Left colon (tissue), 2 donors: ENCODE data around the gene R3HDM2. TPM values are rescaled to one million over a fixed set of nuclear protein-coding genes. Genes with fewer than 3 reads are reported as not detected.
"Not testable (repeated sequence)": the region's sequence is repeated elsewhere in the genome, so short reads cannot be mapped to it uniquely, and the experiment has no call there.

ENCODE experiments used
- ATAC-seq: fragments of 200-7000 bp; cut with Tn5 transposase; one replicate; pipeline ENCODE4 v1.9.1; 2020; ENCODE audit warnings: mild to moderate bottlenecking, moderate library complexity
- DNase-seq, 2 donors: peaks; one replicate each; pipeline ENCODE4 v3.0.0-alpha.2; 2020
- intact Hi-C, 2 donors: fragments of 100-400 bp; cut with DNase I in 1 of 2; cut with micrococcal nuclease in 1 of 2; formaldehyde crosslinking; loops; one replicate each; pipeline versions ENCODE4 v1.11.2 to v1.14.0; 2022; cut with DNase I, micrococcal nuclease
- total RNA-seq, 2 donors: library from RNA; stranded (reverse); fragmentation: NEBNext Ultra II Directional; extraction: Animal tissue kit (Norgen Biotek cat#: 25700); gene quantifications; one replicate each; pipeline ENCODE4 v1.2.1, GENCODE V29; 2021
- donor health status: DM: no; HTN: no; CAD: no.
- donor health status: DM: yes; HTN: yes; CAD: no.

Gene R3HDM2
- total RNA-seq, 2 donors from 2014 or later: 62.5 to 62.8 TPM

- not testable (repeated sequence) for ATAC-seq
These were observed 66.7 kb downstream of the R3HDM2 start for GRCh38 chr12:57364156-57364555.

GRCh38 chr12:57360468-57360867, 70.4 kb downstream of the R3HDM2 start:
- ATAC-seq (no peak), DNase-seq (no peak)
- intact Hi-C loops: no loop called here

More at GRCh38 chr12:57364156-57364555, 66.7 kb downstream of the R3HDM2 start:
- intact Hi-C loops, DNase-seq: not testable (repeated sequence)

DNA sequence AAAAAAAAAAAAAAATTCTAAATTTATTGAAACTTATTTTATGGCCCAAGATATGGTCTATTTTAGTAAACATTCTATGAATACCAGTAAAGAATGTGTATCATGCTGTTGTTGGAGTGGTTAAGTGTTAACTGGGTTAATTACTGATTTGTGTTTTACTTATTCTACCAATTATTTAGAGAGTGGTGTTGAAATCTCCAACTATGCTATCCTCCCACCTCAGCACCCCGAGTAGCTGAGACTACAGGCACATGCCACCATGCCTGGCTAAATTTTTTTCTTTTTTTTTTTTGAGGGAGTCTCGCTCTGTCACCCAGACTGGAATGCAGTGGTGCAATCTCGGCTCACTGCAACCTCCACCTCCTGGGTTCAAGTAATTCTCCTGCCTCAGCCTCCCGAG, 72.2 kb downstream of the R3HDM2 start:
- no peak for DNase-seq
- no peak for ATAC-seq
- intact Hi-C loops: no loop called here

DNA sequence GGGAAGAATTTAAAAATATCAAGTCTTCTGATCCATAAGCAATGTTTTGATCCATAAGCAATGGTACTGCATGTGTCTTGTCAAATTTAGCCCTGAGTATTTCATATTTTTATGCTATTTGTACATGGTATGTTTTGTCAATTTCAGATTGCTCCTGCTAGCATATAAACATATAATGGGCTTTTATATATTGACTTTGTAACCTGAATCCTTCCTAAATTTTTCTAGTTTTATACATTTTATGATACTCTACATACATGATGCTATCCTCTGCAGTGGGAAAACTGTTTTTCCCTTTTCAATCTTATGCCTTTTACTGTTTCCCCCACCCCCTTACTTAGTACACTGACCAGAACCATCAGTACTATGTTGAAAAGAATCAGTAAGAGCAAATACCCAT, 75.1 kb downstream of the R3HDM2 start:
- intact Hi-C loops: no loop called here
- DNase-seq (no peak), ATAC-seq (no peak)

GRCh38 chr12:57352166-57352565, 78.7 kb downstream of the R3HDM2 start:
- no peak for DNase-seq
- intact Hi-C loops: no loop called here
- ATAC-seq: no peak

DNA sequence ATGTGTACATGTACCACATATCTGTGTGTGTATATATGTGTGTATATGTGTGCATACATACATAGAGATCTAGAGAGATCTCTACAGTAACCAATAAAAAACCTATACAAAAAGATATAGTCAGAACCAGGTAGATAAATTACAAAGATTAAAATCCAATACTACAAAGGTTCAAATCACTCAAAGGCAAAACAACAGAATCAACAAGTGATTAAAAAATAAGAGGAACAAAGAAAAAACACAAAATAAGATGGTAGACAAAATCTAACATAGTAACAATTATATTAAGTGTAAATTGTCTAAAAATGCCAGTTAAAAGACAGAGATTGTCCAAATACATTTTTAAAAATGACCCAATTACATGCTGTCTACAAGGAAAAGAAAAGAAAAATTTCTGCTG, 83.6 kb downstream of the R3HDM2 start:
- no peak for DNase-seq
- ATAC-seq: no peak
- intact Hi-C loops: no loop called here

DNA sequence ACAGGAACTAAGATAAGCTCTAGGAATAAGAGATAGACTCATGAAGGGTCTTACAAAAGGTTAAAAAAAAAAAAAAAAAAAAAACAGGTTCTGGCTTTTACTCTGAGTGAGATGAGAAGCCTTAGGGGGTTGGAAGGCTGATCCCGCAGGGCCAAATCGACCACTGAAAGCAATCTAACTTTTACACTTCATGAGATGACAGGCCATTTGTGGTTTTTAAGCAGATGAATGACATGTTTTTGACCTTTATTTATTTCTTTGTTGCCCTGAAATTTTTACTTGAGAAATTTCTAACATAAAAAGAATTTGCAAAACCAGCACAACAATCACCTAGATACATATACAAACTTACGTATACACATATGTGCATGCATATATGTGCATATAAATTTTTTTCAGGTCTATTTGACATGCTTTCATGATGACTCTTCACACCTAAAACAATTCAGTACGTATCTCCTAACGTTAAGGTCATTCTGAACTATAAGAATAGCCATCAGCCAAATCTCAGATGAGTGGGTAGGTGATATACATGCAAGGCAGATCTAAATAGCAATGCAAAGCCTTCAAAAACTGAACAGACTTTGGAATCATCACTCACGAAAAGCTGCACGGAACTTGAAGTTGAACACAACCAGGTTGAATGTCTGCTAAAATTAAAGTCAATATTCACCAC, 87.0 kb downstream of the R3HDM2 start:
- DNase-seq (no peak), ATAC-seq (no peak)
- intact Hi-C loops: no loop called here

DNA sequence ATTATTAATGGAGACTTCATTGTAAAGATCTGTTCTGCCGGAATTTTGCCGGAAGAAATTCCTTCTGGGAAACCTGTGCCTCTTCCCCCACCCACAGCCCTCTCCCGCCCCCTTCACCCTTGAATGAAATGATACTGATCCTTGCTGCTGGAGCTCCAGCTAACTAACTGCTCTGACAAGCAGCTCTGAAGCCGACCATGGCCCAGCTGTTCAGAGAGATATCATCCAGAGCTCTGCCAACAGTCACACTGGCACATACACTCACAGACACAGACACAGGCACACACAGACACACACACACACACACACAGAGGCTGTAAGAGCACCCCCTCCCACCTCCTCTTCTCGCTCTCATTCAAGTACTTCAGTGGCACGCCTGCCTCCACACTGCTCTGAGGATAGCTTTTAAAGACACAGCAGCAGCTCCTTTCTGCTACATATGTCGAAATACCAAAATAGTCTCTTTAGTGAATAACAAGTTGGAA, 88.6 kb downstream of the R3HDM2 start:
- ATAC-seq: no peak
- intact Hi-C loops: no loop called here
- DNase-seq: no peak

DNA sequence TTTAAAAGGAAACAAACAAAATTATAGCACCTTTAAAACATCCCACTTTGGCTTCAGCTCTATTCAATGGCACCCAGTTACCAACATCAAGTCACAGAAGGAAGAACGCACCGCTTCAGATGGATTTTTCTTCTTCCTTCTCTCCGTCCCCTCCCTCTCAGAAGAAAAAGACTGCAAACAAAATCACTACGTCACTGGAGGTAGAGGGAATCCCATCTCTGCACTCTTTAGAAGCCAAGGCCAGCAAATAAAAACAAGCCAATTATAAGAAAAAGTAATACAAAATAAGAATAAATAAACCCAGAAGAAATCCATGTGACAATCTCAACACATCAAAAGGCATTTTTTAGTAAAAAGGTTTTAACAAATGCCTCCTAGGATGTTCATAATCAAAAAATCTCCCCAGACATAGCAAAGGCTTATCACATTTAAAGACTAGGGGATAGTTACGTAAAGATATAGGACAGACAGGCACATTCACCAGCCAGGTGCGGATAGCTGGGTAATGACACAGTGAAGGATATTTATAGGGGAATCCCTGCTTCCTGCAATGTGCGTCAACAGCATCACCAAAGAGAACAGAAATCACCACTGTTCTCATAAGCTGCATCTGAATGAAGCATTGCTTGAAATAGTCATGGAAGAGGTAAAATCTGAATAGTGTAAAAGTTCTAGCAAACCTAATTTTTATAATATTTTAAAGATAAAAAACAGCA, 89.4 kb downstream of the R3HDM2 start:
- intact Hi-C loops: no loop called here
- no peak for ATAC-seq
- DNase-seq: no peak

GRCh38 chr12:57340104-57340503, 90.7 kb downstream of the R3HDM2 start:
- ATAC-seq (peak; percentile 26), DNase-seq (peak; percentile 36 to 50)
- intact Hi-C loops: no loop called here

DNA sequence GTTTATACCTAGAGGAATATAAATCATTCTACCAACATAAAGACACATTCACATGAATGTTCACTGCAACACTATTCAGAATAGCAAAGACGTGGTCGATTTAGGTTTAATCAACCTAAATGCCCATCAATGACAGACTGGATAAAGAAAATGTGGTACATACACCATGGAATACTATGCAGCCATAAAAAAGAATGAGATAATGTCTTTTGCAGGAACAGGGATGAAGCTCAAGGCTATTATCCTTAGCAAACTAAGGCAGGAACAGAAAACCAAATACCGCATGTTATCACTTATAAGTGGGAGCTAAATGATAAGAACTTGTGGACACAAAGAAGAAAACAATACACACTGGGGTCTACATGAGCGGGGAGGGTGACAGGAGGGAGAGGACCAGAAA, 94.5 kb downstream of the R3HDM2 start:
- intact Hi-C loops, DNase-seq, ATAC-seq: not testable (repeated sequence)

- no peak for DNase-seq
- intact Hi-C loops: no loop called here
- no peak for ATAC-seq
These were observed 96.6 kb downstream of the R3HDM2 start for GRCh38 chr12:57334219-57334618.

DNA sequence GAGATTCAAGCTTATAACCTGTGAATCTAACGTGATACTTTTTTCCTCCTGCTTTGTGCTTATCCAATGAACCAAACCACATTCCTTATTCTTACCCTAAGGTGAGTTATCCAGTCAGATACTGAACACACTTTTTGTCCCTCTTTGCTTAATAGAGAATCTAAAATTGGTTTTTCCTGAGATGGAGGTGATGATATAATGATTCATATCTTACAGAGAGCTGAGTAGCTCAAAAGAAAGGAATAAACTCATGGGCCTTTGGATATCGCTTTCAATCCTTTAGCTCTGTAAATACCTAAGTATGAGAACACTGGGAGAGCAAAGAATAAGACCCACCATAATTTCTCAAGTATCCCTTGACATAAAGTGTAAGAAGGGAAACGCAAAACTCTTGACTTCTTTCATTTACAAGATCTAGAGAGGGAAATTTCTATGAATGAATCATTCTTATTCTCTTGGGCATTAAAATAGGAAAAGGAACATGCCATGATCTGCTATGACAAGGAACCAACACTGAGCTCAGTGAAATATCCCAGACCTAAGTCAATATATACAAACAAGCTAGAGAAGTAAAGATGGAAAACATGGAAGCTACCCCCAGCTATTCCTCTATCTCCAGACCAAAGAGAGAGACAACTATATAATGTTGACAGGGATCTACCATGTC, 98.1 kb downstream of the R3HDM2 start:
- DNase-seq: no peak
- ATAC-seq: no peak
- intact Hi-C loops: no loop called here

GRCh38 chr12:57330992-57331391, 99.9 kb downstream of the R3HDM2 start:
- DNase-seq (no peak), ATAC-seq (no peak)
- intact Hi-C loops: no loop called here

DNA sequence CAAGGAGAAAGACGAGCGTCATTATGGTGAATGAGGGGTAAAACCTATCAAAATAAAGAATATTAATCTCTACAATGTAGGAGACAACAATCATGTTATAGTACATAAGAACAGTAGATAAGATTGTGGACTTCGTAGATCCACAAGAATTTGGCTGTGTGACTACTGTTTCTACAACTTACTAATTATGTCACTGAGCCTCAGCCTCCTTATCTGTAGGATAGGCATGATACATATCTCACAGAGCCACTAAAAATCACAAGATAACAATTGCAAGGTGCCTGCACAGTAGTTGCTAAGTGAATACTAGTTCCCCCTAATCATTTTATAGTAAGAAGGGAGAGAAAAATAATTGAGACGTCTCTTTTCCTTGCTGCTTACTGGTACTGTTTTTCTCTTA, 101.6 kb downstream of the R3HDM2 start:
- ATAC-seq: no peak
- no peak for DNase-seq
- intact Hi-C loops: no loop called here

GRCh38 chr12:57325395-57325794, 105.4 kb downstream of the R3HDM2 start:
- ATAC-seq (no peak), DNase-seq (no peak)
- intact Hi-C loops: no loop called here

GRCh38 chr12:57323416-57323815, 107.4 kb downstream of the R3HDM2 start:
- no peak for DNase-seq
- intact Hi-C loops: no loop called here
- ATAC-seq: no peak

DNA sequence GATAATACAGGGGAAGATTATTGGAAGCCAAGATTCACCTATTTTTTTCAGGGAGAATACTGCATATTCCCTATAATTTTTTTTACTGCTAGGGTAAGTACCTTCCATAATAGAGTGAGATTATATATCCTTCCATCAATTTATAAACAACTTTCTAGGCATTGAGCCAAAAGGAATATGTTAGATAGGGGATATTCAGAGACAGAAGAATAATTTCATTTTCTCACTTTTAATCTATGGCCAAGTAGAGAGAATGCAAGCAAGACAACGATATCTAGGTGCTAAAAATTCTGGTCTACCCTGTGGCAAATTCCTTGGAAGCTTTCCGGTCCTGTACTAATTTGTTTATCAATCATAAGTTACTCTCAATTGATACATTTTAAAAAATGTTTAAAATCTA, 110.2 kb downstream of the R3HDM2 start:
- intact Hi-C loops: no loop called here
- DNase-seq: no peak
- no peak for ATAC-seq

- intact Hi-C loops: no loop called here
- ATAC-seq (no peak), DNase-seq (no peak)
These were observed 111.0 kb downstream of the R3HDM2 start for GRCh38 chr12:57319678-57320469.
